ENCODE measurements around the gene FUCA2.

GRCh38 chr6:143536461-143536865, 24.9 kb upstream of the FUCA2 start:
- no peak for TF ChIP-seq CTCF (IDR thresholded peaks at IDR 0.05; ENCODE audit: insufficient read depth, low read depth, low read length)
- no peak for TF ChIP-seq EZH2 (IDR thresholded peaks at IDR 0.05; ENCODE audit: insufficient read depth, low read length)
